Spinal cord (tissue), 4 donors: ENCODE results near the gene SLC66A1. TPM values are rescaled to one million over a fixed set of nuclear protein-coding genes. Genes with fewer than 3 reads are reported as not detected.

Source experiments
- polyA plus RNA-seq, 2 donors: library from polyadenylated mRNA; unstranded; fragments of 120-200 nt; gene quantifications; one replicate each; pipeline ENCODE4 v1.2.1, GENCODE V29; 2013; ENCODE audit not compliant: insufficient read length in 2 of 2
- small RNA-seq: library from RNA; depleted of rRNA; stranded (forward); fragments of <200 nt; gene quantifications from one replicate; pipeline ENCODE3, GENCODE V24; 2014; ENCODE audit warnings: low replicate concordance
- total RNA-seq, 2 donors: library from RNA; depleted of rRNA in 1 of 2; stranded (reverse); fragments of 120-200 nt in 1 of 2; fragments of >200 nt in 1 of 2; gene quantifications; one replicate each; pipeline versions ENCODE4 v1.2.3 to v1.2.4, GENCODE V29; 2013 to 2014

SLC66A1 gene
- total and polyA plus RNA-seq, 4 donors = 12.2 to 24.0 (median 19.5) TPM

Small RNA genes within 50 kb of the gene (small RNA-seq; reads per million reads assigned to genes)
- gene RNU6-1099P = not detected

Other genes with a start within 250 kb of the SLC66A1 start
- gene UBR4, start 102.1 kb upstream of the SLC66A1 start, total RNA-seq = 100 to 1,000 TPM; 103 to 108 TPM
- 100 to 1,000 TPM; 138 to 182 TPM for gene UBR4, start 102.1 kb upstream of the SLC66A1 start, polyA plus RNA-seq
- gene EMC1, start 60.8 kb upstream of the SLC66A1 start, total RNA-seq = 10 to 100 TPM; 45.6 to 70.5 TPM
- 10 to 100 TPM; 43.6 to 55.2 TPM for gene EMC1, start 60.8 kb upstream of the SLC66A1 start, polyA plus RNA-seq
- gene MRTO4, start 60.5 kb upstream of the SLC66A1 start, total RNA-seq = 10 to 100 TPM; 18.4 to 29.3 TPM
- 10 to 100 TPM; 38.2 to 45.0 TPM for gene MRTO4, start 60.5 kb upstream of the SLC66A1 start, polyA plus RNA-seq
- gene AKR7A3, start 23.6 kb upstream of the SLC66A1 start, total RNA-seq = 1 to 10 TPM; 2.0 to 3.2 TPM
- gene AKR7A3, start 23.6 kb upstream of the SLC66A1 start, polyA plus RNA-seq = 1 to 10 TPM; 3.5 to 4.5 TPM
- gene AKR7A2, start 182 bp upstream of the SLC66A1 start, total RNA-seq = 100 to 1,000 TPM in 1 of 2 donors, 10 to 100 TPM in 1; 39.1 to 101 TPM
- gene AKR7A2, start 182 bp upstream of the SLC66A1 start, polyA plus RNA-seq = 10 to 100 TPM; 64.7 to 70.0 TPM
- gene CAPZB, start 173.2 kb downstream of the SLC66A1 start, total RNA-seq = 100 to 1,000 TPM in 1 of 2 donors, 10 to 100 TPM in 1; 78.8 to 197 TPM
- gene CAPZB, start 173.2 kb downstream of the SLC66A1 start, polyA plus RNA-seq = 100 to 1,000 TPM; 289 to 312 TPM